ENCODE results near the gene PPOX. TPM values are rescaled to one million over a fixed set of nuclear protein-coding genes. Genes with fewer than 3 reads are reported as not detected.

Gene PPOX
- total RNA-seq, 1 experiment from 2014 or later = 24.2 TPM

GRCh38 chr1:161196111-161196510, 29.9 kb downstream of the PPOX start:
- ChIA-PET CTCF (no interaction called here), POLR2A (no interaction called here), RAD21 (ENCODE audit: low non-redundant PET in 1 of 2, low total read pairs in 2 of 2, uncharacterized antibody in 2 of 2, unreplicated experiment in 2 of 2) (no interaction called here)
- Histone ChIP-seq H3K79me2 (ENCODE audit: insufficient read depth, low read length) (no peaks in the 10 kb centered on the region), H3K9me2 (ENCODE audit: insufficient read depth) (no peaks in the 10 kb centered on the region), H3K9ac (ENCODE audit: low read length) (no peak overlapping the region), H3K4me1 (ENCODE audit: control insufficient read depth in 1 of 2, insufficient read depth in 2 of 2, low read length in 2 of 2) (peaks cover 4 to 23% of the 10 kb centered on the region in 2 experiments; a peak in 3 of 4 replicates), H3K36me3 (ENCODE audit: control insufficient read depth in 1 of 2, insufficient read depth in 2 of 2, low read length in 2 of 2) (no peaks in the 10 kb centered on the region), H4K20me1 (ENCODE audit: insufficient read depth) (no peaks in the 10 kb centered on the region), H3K27ac (ENCODE audit: low read depth, low read length) (no peak overlapping the region), H3K9me3 (ENCODE audit: control insufficient read depth in 1 of 2, insufficient read depth in 1 of 2, low read depth in 1 of 2, low read length in 2 of 2) (no peaks in the 10 kb centered on the region), H2AFZ (ENCODE audit: low read depth, low read length, poor library complexity, severe bottlenecking) (no peak overlapping the region), H3K4me2 (ENCODE audit: low read length) (no peak overlapping the region), H3K4me3 (replicated peaks in 1 of 2; ENCODE audit: low read depth in 1 of 2, low read length in 2 of 2) (no peak overlapping the region), H3K27me3 (ENCODE audit: insufficient read depth, low read length) (no peaks in the 10 kb centered on the region)
- no TSS peak for BruUV-seq (replicated peaks)
- TF ChIP-seq TCF7L2 (IDR thresholded peaks at IDR 0.05; ENCODE audit: borderline replicate concordance, extremely low read depth, insufficient read depth, insufficient read length) (no peak), ZBTB33 (IDR thresholded peaks at IDR 0.05; ENCODE audit: extremely low read depth, insufficient replicate concordance, low read length) (no peak), SIN3A (IDR thresholded peaks at IDR 0.05; ENCODE audit: low read depth) (no peak), REST (IDR thresholded peaks at IDR 0.05; ENCODE audit: low read depth) (no peak), FOSL1 (IDR thresholded peaks at IDR 0.05; ENCODE audit: low read depth) (no peak), RAD21 (IDR thresholded peaks at IDR 0.05; ENCODE audit: low read depth) (no peak)
- TF ChIP-seq, protein P1, sequence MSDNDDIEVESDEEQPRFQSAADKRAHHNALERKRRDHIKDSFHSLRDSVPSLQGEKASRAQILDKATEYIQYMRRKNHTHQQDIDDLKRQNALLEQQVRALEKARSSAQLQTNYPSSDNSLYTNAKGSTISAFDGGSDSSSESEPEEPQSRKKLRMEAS (IDR thresholded peaks at IDR 0.05) = no peak
- ATAC-seq (no peak), DNase-seq (ENCODE audit: low read depth, low spot score) (no peak)
- intact Hi-C loops (cut with micrococcal nuclease) = no loop called here
